ENCODE measurements around the gene COBLL1.

COBLL1 gene

DNA sequence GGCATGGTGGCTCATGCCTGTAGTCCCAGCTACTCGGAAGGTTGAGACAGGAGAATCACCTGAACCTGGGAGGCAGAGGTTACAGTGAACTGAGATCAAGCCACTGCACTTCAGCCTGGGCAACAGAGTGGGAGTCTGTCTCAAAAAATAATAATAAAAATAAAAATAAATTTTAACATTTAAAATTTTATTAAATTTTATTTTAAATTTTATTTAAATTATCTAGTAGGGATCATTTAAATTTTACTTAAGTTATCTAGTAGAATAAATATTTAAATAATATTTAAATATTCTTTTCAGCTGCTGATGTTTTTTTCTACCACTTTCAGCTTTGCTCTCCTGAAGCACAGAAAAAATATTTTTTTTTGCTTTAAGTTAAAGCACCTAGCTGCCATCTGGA, 10.4 kb downstream of the COBLL1 start:
- no peak for TF ChIP-seq FOXP2 (optimal IDR thresholded peaks at IDR 0.05; ENCODE audit: borderline replicate concordance, extremely low read depth, extremely low read length, insufficient read depth)
- TF ChIP-seq REST (IDR thresholded peaks at IDR 0.05; ENCODE audit: insufficient read depth in 1 of 2, low read depth in 2 of 2, low read length in 2 of 2): no peak
- TF ChIP-seq TAF1 (IDR thresholded peaks at IDR 0.05; ENCODE audit: borderline replicate concordance, insufficient read depth, low read length): no peak
- TF ChIP-seq POLR2AphosphoS5 (IDR thresholded peaks at IDR 0.05; ENCODE audit: low read depth, low read length): no peak
- no peak for TF ChIP-seq SIN3A (IDR thresholded peaks at IDR 0.05; ENCODE audit: borderline replicate concordance, insufficient read depth, low read length)

DNA sequence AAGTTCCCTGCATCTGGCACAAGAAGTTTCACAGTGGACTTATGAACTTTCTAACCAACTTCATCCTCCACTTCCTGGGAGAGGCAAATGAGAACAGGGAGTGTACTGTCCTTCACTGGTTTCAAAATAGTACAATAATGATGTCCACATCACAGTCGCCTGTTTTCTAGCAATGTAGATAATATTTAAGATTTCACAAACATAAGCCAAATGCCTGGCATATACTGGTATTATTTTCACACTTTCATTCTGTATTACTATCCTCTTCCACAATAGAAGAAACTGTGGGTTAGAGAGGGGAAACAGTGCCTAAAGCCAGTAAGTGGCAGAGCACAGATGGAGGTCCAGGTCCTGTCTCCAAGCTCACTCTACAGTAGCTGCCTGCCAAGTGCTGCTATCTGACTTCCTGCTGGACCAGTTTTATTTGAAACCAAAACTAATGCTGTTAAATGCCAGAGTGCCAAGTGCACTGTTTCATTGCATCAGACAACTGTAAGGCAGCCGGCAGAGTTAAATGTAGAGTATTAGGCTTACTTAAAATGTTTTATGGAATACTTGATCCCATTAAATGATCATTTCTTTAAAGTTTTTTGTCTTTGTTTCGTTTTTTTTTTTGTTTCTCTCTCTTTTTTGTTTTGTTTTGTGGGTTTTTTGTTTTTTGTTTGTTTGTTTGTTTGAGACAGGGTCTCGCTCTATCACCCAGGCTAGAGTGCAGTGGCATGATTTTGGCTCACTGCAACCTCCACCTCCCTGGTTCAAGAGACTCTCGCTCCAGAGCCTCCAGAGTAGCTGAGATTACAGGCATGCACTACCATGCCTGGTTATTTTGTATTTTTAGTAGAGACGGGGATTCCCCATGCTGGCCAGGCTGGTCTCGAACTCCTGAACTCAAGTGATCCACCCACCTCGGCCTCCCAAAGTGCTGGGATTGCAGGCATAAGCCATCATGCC, 15.1 kb downstream of the COBLL1 start:
- no peak for TF ChIP-seq POLR2AphosphoS5 (IDR thresholded peaks at IDR 0.05; ENCODE audit: low read depth, low read length)

GRCh38 chr2:164824872-164825271, 16.8 kb downstream of the COBLL1 start:
- TF ChIP-seq POLR2AphosphoS5 (IDR thresholded peaks at IDR 0.05; ENCODE audit: low read depth, low read length): no peak
- TF ChIP-seq SIN3A (IDR thresholded peaks at IDR 0.05; ENCODE audit: borderline replicate concordance, insufficient read depth, low read length): no peak
- TF ChIP-seq REST (IDR thresholded peaks at IDR 0.05; ENCODE audit: insufficient read depth in 1 of 2, low read depth in 2 of 2, low read length in 2 of 2): no peak
- TF ChIP-seq FOXP2 (optimal IDR thresholded peaks at IDR 0.05; ENCODE audit: borderline replicate concordance, extremely low read depth, extremely low read length, insufficient read depth): no peak
- TF ChIP-seq TAF1 (IDR thresholded peaks at IDR 0.05; ENCODE audit: borderline replicate concordance, insufficient read depth, low read length): no peak

DNA sequence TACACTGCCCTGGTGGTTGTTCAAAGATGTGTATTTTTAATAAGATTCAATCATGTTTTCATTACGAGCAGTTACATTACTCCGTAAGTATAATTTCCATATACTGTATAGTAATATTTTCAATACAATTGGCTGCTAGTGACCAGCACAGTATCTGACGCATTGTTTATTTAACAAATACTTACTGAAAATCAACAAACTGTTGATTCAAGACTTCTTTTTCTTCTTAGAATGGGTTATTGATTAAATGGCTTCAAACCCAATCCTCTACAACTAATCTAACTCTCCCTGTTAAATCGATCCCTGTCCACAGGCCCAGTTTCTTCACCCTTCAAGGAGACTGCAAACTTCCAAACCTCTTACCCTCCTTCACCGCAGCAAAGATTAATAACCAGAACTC, 18.5 kb downstream of the COBLL1 start:
- TF ChIP-seq REST (IDR thresholded peaks at IDR 0.05; ENCODE audit: insufficient read depth in 1 of 2, low read depth in 2 of 2, low read length in 2 of 2) (no peak), FOXP2 (optimal IDR thresholded peaks at IDR 0.05; ENCODE audit: borderline replicate concordance, extremely low read depth, extremely low read length, insufficient read depth) (no peak), TAF1 (IDR thresholded peaks at IDR 0.05; ENCODE audit: borderline replicate concordance, insufficient read depth, low read length) (no peak), POLR2AphosphoS5 (IDR thresholded peaks at IDR 0.05; ENCODE audit: low read depth, low read length) (no peak), SIN3A (IDR thresholded peaks at IDR 0.05; ENCODE audit: borderline replicate concordance, insufficient read depth, low read length) (no peak)

GRCh38 chr2:164821338-164821737, 20.3 kb downstream of the COBLL1 start:
- TF ChIP-seq SIN3A (IDR thresholded peaks at IDR 0.05; ENCODE audit: borderline replicate concordance, insufficient read depth, low read length) (no peak), TAF1 (IDR thresholded peaks at IDR 0.05; ENCODE audit: borderline replicate concordance, insufficient read depth, low read length) (no peak), POLR2AphosphoS5 (IDR thresholded peaks at IDR 0.05; ENCODE audit: low read depth, low read length) (no peak), FOXP2 (optimal IDR thresholded peaks at IDR 0.05; ENCODE audit: borderline replicate concordance, extremely low read depth, extremely low read length, insufficient read depth) (no peak), REST (IDR thresholded peaks at IDR 0.05; ENCODE audit: insufficient read depth in 1 of 2, low read depth in 2 of 2, low read length in 2 of 2) (no peak)
